ENCODE data around the gene TAB3. TPM values are rescaled to one million over a fixed set of nuclear protein-coding genes. Genes with fewer than 3 reads are reported as not detected.

TAB3 gene
- total RNA-seq, 2 donors from 2014 or later, result 34.8 to 40.6 TPM

DNA sequence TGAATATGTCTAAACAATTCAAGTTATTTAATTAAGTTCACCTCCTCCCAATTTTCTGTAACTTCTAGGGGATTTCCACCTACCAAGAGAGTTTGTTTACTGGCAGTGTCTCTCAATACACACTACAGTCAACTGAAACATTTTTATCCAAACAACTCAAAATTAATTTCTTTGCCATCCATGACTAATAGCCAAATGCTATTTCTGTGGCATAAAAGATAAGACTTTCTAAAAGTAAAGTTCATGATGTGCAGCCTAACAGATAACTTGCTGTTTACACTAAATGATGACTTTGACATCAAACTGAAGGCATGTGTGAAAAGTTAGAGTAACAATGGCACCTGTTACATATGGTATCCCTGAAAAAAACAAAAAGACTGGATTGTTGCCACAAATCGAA, 7.3 kb downstream of the TAB3 start:
- Histone ChIP-seq H3K36me3 (no peaks in the 10 kb centered on the region), H3K9me3 (no peaks in the 10 kb centered on the region), H3K27ac (no peak overlapping the region), H3K27me3 (replicated peaks; ENCODE audit: insufficient read depth) (no peaks in the 10 kb centered on the region), H3K4me1 (ENCODE audit: control insufficient read depth in 1 of 2, low read depth in 2 of 2) (no peaks in the 10 kb centered on the region), H3K4me3 (no peak overlapping the region)
- ATAC-seq (ENCODE audit: insufficient number of reproducible peaks, low FRiP score, low read depth) (no peak), DNase-seq (ENCODE audit: low spot score) (no peak)
- TF ChIP-seq, protein P1, sequence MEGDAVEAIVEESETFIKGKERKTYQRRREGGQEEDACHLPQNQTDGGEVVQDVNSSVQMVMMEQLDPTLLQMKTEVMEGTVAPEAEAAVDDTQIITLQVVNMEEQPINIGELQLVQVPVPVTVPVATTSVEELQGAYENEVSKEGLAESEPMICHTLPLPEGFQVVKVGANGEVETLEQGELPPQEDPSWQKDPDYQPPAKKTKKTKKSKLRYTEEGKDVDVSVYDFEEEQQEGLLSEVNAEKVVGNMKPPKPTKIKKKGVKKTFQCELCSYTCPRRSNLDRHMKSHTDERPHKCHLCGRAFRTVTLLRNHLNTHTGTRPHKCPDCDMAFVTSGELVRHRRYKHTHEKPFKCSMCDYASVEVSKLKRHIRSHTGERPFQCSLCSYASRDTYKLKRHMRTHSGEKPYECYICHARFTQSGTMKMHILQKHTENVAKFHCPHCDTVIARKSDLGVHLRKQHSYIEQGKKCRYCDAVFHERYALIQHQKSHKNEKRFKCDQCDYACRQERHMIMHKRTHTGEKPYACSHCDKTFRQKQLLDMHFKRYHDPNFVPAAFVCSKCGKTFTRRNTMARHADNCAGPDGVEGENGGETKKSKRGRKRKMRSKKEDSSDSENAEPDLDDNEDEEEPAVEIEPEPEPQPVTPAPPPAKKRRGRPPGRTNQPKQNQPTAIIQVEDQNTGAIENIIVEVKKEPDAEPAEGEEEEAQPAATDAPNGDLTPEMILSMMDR (IDR thresholded peaks at IDR 0.05), result no peak

DNA sequence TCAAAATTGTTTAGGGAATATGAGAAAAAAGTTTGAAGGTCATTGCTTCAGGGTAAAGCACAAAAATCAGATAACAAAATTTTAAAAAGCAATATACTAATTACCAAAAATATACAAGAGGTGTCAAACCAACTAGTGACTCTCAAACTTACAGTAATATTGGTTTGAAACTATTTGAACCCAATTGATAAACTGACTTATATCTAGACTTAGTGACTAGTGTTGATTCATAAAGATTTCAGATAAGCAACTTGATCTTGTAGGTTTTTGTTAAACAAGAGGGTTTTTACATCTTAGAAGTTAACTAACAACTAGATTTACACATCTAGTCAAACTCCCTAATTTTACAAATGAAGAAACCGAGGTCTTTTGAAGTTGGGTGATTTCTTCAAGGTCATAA, 7.7 kb downstream of the TAB3 start:
- H3K9me3 ChIP-seq, result no peaks in the 10 kb centered on the region
- H3K27me3 ChIP-seq (replicated peaks; ENCODE audit: insufficient read depth), result no peaks in the 10 kb centered on the region
- no peak overlapping the region for H3K4me3 ChIP-seq
- ATAC-seq (ENCODE audit: insufficient number of reproducible peaks, low FRiP score, low read depth) (no peak), DNase-seq (ENCODE audit: low spot score) (no peak)
- no peak overlapping the region for H3K27ac ChIP-seq
- no peaks in the 10 kb centered on the region for H3K36me3 ChIP-seq
- H3K4me1 ChIP-seq (ENCODE audit: control insufficient read depth in 1 of 2, low read depth in 2 of 2), result no peaks in the 10 kb centered on the region
- TF ChIP-seq, protein P1 (IDR thresholded peaks at IDR 0.05), result no peak

DNA sequence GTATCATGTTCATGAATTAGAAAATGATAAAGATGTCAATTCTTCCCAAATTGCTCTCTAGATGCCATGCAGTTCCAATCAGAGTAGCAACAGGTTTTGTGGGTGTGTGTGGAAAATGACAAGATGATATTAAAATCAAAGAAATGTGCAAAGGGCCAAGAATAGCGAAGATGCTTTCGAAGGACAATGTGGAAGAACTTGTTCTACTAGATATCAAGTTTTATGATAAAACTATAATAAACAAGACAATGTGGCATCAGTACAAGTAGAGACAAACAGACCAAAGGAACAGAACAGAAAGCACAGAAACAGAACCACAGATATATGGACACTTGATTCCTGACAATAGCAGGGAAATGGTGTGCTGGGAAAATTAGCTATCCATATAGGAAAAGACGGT, 9.0 kb downstream of the TAB3 start:
- no peaks in the 10 kb centered on the region for H3K27me3 ChIP-seq (replicated peaks; ENCODE audit: insufficient read depth)
- H3K9me3 ChIP-seq, result no peaks in the 10 kb centered on the region
- H3K4me1 ChIP-seq (ENCODE audit: control insufficient read depth in 1 of 2, low read depth in 2 of 2), result no peaks in the 10 kb centered on the region
- no peaks in the 10 kb centered on the region for H3K36me3 ChIP-seq
- DNase-seq (ENCODE audit: low spot score), result no peak
- no peak overlapping the region for H3K4me3 ChIP-seq
- TF ChIP-seq, protein P1 (IDR thresholded peaks at IDR 0.05), result no peak
- H3K27ac ChIP-seq, result no peak overlapping the region
- ATAC-seq (ENCODE audit: insufficient number of reproducible peaks, low FRiP score, low read depth), result no peak

DNA sequence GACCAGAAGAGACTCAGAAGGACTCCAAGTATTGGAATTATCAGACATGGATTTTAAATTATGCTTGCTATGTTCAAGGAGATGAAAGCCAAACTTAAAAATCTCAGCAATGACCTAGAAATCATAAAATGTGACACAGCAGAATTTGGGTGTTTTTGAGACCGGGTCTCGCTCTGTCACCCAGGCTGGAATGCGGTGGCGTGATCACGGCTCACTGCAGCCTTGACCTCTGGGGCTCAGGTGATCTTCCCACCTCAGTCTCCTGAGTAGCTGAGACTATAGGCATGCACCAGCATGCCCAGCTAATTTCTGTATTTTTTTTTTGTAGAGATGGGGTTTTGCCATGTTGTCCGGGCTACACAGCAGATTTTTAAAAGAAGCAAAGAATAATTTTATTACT, 12.7 kb downstream of the TAB3 start:
- TF ChIP-seq, protein P1 (IDR thresholded peaks at IDR 0.05), result no peak
- DNase-seq (ENCODE audit: low spot score) (no peak), ATAC-seq (ENCODE audit: insufficient number of reproducible peaks, low FRiP score, low read depth) (no peak)
- Histone ChIP-seq H3K27ac (no peak overlapping the region), H3K27me3 (replicated peaks; ENCODE audit: insufficient read depth) (no peaks in the 10 kb centered on the region), H3K36me3 (no peaks in the 10 kb centered on the region), H3K4me1 (ENCODE audit: control insufficient read depth in 1 of 2, low read depth in 2 of 2) (no peaks in the 10 kb centered on the region), H3K9me3 (no peaks in the 10 kb centered on the region), H3K4me3 (no peak overlapping the region)

DNA sequence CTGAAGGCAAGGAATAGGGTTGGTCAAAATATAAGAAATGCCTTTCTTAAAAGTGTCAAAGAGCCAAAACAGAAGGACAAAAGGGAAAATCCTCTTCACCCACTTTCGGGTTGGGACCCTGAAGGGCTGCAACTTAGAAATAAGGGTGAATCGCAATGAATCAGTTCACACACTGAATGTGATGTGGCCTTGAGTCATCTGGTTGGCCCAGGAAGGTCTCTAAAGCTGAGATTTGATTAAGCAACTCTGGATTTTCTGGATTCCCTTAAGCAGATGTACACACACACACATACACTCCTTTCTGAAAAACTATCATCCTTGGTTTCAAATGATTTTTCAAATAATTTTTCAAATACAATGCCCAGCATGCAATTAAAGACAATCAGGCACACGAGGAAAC, 13.1 kb downstream of the TAB3 start:
- Histone ChIP-seq H3K4me1 (ENCODE audit: control insufficient read depth in 1 of 2, low read depth in 2 of 2) (no peaks in the 10 kb centered on the region), H3K27me3 (replicated peaks; ENCODE audit: insufficient read depth) (no peaks in the 10 kb centered on the region), H3K9me3 (no peaks in the 10 kb centered on the region), H3K27ac (no peak overlapping the region), H3K4me3 (no peak overlapping the region), H3K36me3 (no peaks in the 10 kb centered on the region)
- TF ChIP-seq, protein P1 (IDR thresholded peaks at IDR 0.05), result no peak
- no peak for DNase-seq (ENCODE audit: low spot score)
- no peak for ATAC-seq (ENCODE audit: insufficient number of reproducible peaks, low FRiP score, low read depth)
